GM18520 (cell line): ENCODE results near the gene RPA1.
"Not testable (repeated sequence)": the region's sequence is repeated elsewhere in the genome, so short reads cannot be mapped to it uniquely, and the experiment has no call there.

ENCODE experiments used
- ATAC-seq: cut with Tn5 transposase; IDR thresholded peaks from one replicate; pipeline ENCODE4 v1.9.1; 2021; ENCODE audit not compliant: unreplicated experiment

Gene RPA1

GRCh38 chr17:1829592-1830257, at the start of gene RPA1, which contains the start of gene SMYD4:
Gene RPA1 (plus strand): TSS chr17:1830005. CDS start chr17:1830094, 89 bp downstream.
Gene SMYD4 (minus strand): TSS chr17:1829902. CDS start chr17:1827994, 1,908 bp downstream.
- ATAC-seq = peak; percentile 75

DNA sequence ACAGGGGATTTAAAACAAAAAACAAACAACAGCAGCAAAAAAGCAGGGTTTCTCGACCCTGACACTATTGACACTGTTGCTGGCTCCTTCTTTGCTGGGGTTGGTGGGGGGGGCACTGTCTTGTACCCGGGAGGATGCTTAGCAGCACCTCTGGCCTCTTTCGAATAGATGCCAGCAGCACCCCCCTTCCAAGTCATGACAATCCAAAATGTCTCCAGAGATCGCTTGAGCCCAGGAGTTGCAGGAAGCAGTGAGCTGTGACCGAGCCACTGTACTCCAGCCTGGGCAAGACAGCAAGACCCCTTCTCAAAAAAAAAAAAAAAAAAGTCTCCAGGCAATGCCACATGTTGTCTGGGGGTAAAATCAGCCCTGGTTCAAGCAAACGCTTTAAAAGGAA, 47.6 kb upstream of the RPA1 start:
- ATAC-seq = no peak

DNA sequence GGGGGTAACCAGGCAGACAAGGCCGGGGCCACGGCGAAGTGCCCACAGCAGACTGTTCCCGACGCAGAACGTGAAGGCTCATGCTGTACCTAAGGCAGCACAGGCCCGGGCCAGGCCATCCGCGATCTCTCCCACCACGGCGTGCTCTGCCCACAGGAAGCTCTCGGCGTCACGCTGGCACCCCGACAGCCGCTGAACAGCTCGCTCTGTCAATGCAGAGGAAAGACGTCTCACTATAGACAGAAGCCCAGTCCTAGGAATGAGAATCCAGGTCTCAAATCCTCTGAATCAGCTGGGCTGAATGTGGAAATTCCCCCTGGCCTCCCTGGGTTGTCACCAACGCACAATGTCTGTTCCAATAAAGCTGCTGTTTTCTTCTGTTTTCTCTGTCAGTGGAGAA, 46.5 kb upstream of the RPA1 start:
- ATAC-seq = no peak

GRCh38 chr17:1783834-1784611, 45.8 kb upstream of the RPA1 start:
- no peak for ATAC-seq

DNA sequence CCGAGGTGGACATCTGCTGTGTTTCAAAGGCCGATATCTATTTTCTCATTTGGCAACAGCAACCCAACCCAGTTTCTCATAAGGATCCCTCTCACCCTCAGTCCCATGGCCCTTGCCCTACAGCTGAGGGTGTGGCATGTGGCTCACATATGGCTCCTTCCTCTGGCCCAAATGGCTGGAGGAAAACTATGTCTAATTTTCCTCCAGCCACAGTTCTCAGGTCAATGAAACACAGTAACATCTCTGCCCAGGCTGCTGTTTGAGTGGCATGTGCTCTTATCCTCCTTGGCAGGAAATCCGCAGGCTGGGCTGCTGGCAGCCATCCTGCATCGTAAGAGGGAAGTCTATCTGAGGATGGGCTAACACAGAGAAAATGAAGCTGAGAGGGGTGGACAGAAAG, 43.9 kb upstream of the RPA1 start:
- no peak for ATAC-seq

DNA sequence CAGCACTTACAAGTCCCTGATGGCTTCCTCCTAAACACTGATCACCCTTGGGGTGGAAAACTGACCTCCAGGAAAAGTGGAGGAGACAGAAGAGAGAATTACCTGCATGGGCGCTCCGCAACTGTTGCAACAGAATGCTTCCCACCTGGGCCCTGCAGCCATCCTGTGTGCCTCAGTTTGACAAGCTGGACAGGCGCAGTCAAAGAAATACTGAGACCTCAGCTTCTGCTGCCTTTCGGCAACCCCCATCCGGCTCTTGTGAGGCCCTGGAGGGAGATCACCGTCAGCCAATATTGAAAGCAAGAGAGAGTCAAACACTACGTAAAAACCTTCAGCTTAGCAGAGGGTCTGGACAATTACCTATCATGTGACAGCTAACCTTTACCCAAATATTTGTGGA, 43.1 kb upstream of the RPA1 start:
- no peak for ATAC-seq

GRCh38 chr17:1787301-1787902, 42.4 kb upstream of the RPA1 start:
- ATAC-seq = no peak

- ATAC-seq = no peak
Measured at GRCh38 chr17:1789936-1790335, 39.9 kb upstream of the RPA1 start.

- no peak for ATAC-seq
Measured at GRCh38 chr17:1792495-1793446, 37.0 kb upstream of the RPA1 start.

DNA sequence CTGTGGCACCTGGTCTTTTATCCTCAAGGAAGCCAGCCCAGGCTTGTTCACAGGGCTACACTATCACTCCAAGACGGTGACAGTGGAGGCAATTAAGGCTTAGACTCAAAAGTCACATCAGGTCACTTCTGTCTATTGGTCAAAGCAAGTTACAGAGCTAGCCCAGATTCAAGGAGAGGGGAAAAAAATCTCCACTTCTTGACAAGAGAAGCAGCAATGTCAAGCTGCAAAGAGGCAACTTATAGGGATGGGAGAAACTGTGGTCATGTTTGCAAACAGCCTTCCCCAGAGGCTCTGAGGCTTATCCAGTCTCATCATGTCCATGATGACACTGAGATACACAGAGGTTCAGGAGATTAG, 36.4 kb upstream of the RPA1 start:
- ATAC-seq = no peak

- ATAC-seq = no peak
Measured at GRCh38 chr17:1796800-1797199, 33.0 kb upstream of the RPA1 start.

DNA sequence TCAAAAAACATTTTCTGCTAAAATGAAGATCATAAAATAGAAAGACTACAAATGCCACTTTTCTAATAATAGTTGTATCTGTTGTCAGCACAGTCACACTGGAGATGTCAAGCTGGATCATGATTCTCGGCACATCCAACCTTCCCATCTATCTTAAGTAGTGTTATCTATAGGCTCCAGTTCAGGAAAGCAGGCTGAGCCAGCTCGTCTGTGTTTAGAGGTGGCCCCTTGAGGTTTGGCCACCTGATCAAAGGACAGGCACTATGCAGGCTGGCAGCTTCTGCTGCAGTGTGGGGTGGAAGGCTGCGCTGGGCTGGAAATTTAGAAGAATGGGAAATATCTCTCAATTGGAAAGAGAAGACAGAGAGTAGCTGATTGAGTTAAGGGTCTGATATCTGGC, 32.5 kb upstream of the RPA1 start:
- ATAC-seq = no peak

DNA sequence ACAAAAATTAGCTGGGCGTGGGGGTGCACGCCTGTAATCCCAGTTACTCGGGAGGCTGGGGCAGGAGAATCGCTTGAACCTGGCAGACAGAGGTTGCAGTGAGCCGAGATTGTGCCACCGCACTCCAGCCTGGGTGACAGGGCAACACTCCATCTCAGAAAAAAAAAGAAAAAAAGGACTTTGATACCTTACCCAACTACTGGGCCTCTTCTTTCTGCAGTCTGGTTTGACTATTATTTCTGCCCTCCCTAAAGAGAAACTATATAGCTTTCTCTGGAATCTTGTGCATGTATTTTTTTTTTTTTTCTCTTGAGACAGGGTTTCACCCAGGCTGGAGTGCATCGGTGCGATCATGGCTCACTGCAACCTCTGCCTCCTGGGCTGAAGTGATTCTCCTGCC, 32.0 kb upstream of the RPA1 start:
- not testable (repeated sequence) for ATAC-seq

DNA sequence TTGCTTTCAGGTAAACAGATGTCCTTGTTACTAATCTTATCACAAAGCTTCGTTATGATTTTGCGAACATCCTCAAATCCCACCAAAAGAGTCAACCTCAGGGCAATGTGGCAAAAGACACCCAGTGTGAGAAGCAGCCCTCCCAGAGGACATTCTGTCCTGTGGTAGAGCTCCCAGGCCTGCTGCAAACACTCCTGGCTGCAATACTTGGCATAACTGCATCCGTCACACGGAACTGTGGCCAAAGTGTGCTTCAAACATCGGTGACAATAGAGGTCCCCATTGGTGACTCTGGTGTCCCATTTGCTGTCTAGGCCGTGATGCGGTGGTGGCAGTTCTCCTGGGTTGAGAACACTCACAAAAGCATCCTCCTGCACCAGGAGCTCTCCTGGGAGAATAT, 29.6 kb upstream of the RPA1 start:
- ATAC-seq = no peak

DNA sequence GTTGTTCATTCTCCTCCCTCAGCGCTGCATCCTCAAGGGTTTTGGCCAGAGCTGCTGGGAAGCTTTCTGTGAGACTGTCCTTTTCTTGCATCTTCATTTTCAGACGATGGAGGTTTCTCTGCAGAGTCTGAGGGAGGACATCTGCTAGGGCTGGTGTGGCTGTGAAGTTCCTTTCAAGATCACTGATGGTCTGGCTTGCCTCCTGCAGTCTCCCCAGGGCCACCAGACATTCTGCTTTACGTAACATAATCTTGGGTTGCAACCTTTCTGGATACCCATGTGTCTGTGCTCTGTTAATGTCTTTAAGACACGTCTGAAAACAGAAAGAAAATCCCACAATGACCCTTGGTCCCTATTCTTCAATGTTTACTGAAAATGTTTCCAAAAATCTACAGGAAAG, 29.1 kb upstream of the RPA1 start:
- ATAC-seq = no peak

DNA sequence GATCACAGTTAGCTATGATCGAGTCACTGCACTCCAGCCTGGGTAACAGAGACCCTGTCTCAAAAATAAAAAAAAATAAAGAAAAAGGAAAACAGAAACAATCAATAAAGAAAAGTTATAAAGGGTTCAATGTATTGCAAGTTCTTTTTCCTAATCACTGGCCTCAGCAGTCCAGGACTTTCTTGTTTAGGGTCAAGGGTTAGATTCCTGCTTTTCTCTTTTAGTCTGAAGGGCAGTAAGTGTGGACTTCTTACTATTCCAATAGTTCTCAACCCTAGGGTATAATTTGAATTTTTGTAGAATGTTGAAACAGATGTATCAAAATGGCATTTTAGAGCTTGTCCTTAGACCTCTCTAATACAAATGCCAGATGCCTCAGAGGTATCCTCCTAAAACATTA, 27.4 kb upstream of the RPA1 start:
- ATAC-seq = no peak

GRCh38 chr17:1803280-1803679, 26.5 kb upstream of the RPA1 start:
- no peak for ATAC-seq

DNA sequence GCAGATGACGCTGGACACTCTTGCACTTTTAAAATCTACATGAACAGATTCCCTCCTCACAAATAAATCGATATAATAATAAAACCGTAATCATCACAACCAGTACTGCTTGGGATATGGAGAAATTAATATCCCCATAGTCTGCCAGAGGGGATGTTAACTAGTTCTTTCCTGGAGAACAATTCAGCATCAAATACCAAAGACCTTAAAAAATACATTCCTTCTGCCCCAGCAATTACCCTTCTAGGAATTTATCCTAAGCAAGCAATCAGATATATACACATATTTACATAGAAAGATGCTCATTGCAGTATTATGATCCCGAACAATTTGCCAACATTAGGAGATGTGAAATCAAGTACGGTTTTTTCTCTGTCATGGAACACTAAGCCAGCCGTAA, 21.9 kb upstream of the RPA1 start:
- no peak for ATAC-seq

GRCh38 chr17:1808644-1809043, 21.2 kb upstream of the RPA1 start:
- no peak for ATAC-seq

DNA sequence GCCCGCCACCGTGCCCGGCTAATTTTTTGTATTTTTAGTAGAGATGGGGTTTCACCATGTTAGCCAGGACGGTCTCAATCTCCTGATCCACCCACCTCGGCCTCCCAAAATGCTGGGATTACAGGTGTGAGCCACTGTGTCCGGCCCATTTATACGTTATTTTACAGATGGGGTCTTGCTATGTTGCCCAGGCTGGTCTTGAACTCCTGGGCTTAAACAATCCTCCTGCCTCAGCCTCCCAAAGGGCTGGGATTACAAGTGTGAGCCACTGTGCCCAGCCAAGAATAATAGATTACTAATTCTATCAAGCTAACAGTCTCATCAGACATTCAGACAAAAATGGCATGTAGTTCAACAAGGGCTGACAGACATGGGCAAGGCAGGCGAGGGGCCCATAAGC, 20.0 kb upstream of the RPA1 start:
- ATAC-seq = not testable (repeated sequence)

GRCh38 chr17:1810450-1811103, 19.2 kb upstream of the RPA1 start:
- no peak for ATAC-seq
